Measurements from ENCODE around the gene TAF11L4. TPM values are rescaled to one million over a fixed set of nuclear protein-coding genes. Genes with fewer than 3 reads are reported as not detected.
"Not testable (repeated sequence)": the region's sequence is repeated elsewhere in the genome, so short reads cannot be mapped to it uniquely, and the experiment has no call there.

The TAF11L4 gene
- total and polyA plus RNA-seq, 3 experiments from 2014 or later: not detected

GRCh38 chr5:17526504-17526903, 4.9 kb downstream of the TAF11L4 start:
- CTCF ChIA-PET, POLR2A ChIA-PET: not testable (repeated sequence)

GRCh38 chr5:17528369-17528768, 6.8 kb downstream of the TAF11L4 start, which contains the start of gene TAF11L6:
TAF11L6 (plus strand) TSS chr5:17528669.
- H3K27me3 ChIP-seq (ENCODE audit: insufficient read depth, low read length, poor library complexity, severe bottlenecking); H3K9me3 Mint-ChIP-seq; H3K4me3 ChIP-seq (ENCODE audit: low read length); POLR2A ChIA-PET; H3K4me3 Mint-ChIP-seq; H3K36me3 Mint-ChIP-seq; H3K9me3 ChIP-seq (ENCODE audit: low read length); DNase-seq; H3K4me1 Mint-ChIP-seq; H3K27me3 Mint-ChIP-seq; CTCF ChIA-PET; H3K4me1 ChIP-seq (ENCODE audit: insufficient read depth, low read length); H3K27ac Mint-ChIP-seq; H3K27ac ChIP-seq (ENCODE audit: low read depth, low read length); H3K36me3 ChIP-seq (ENCODE audit: insufficient read depth, low read length): not testable (repeated sequence)

More at GRCh38 chr5:17526504-17526903, 4.9 kb downstream of the TAF11L4 start:
- H3K4me3 ChIP-seq (ENCODE audit: low read length); H3K36me3 Mint-ChIP-seq; H3K36me3 ChIP-seq (ENCODE audit: insufficient read depth, low read length); H3K4me1 Mint-ChIP-seq; H3K9me3 ChIP-seq (ENCODE audit: low read length); H3K27me3 ChIP-seq (ENCODE audit: insufficient read depth, low read length, poor library complexity, severe bottlenecking); H3K4me3 Mint-ChIP-seq; H3K27ac Mint-ChIP-seq; DNase-seq; H3K27me3 Mint-ChIP-seq; H3K9me3 Mint-ChIP-seq; H3K27ac ChIP-seq (ENCODE audit: low read depth, low read length); H3K4me1 ChIP-seq (ENCODE audit: insufficient read depth, low read length): not testable (repeated sequence)

Other genes starting within 250 kb of the TAF11L4 start
- gene TAF11L2, start 23.6 kb upstream of the TAF11L4 start, total RNA-seq: not detected
- gene TAF11L2, start 23.6 kb upstream of the TAF11L4 start, polyA plus RNA-seq: not detected
- not detected for gene TAF11L3, start 3.4 kb upstream of the TAF11L4 start, total RNA-seq
- not detected for gene TAF11L3, start 3.4 kb upstream of the TAF11L4 start, polyA plus RNA-seq
- gene TAF11L5, start 3.4 kb downstream of the TAF11L4 start, total RNA-seq: not detected
- gene TAF11L5, start 3.4 kb downstream of the TAF11L4 start, polyA plus RNA-seq: not detected
- gene TAF11L6, start 6.9 kb downstream of the TAF11L4 start, total RNA-seq: not detected
- not detected for gene TAF11L6, start 6.9 kb downstream of the TAF11L4 start, polyA plus RNA-seq
- gene TAF11L7, start 64.0 kb downstream of the TAF11L4 start, total RNA-seq: not detected
- not detected for gene TAF11L7, start 64.0 kb downstream of the TAF11L4 start, polyA plus RNA-seq
- gene TAF11L8, start 69.2 kb downstream of the TAF11L4 start, total RNA-seq: not detected
- gene TAF11L8, start 69.2 kb downstream of the TAF11L4 start, polyA plus RNA-seq: not detected
- gene TAF11L9, start 72.6 kb downstream of the TAF11L4 start, total RNA-seq: not detected
- gene TAF11L9, start 72.6 kb downstream of the TAF11L4 start, polyA plus RNA-seq: not detected
- gene TAF11L10, start 76.0 kb downstream of the TAF11L4 start, total RNA-seq: not detected
- gene TAF11L10, start 76.0 kb downstream of the TAF11L4 start, polyA plus RNA-seq: not detected
- not detected for gene TAF11L11, start 82.4 kb downstream of the TAF11L4 start, total RNA-seq
- not detected for gene TAF11L11, start 82.4 kb downstream of the TAF11L4 start, polyA plus RNA-seq
- not detected for gene TAF11L12, start 88.6 kb downstream of the TAF11L4 start, total RNA-seq
- not detected for gene TAF11L12, start 88.6 kb downstream of the TAF11L4 start, polyA plus RNA-seq
- gene TAF11L13, start 110.3 kb downstream of the TAF11L4 start, total RNA-seq: not detected
- gene TAF11L13, start 110.3 kb downstream of the TAF11L4 start, polyA plus RNA-seq: not detected
- not detected for gene TAF11L14, start 112.7 kb downstream of the TAF11L4 start, total RNA-seq
- gene TAF11L14, start 112.7 kb downstream of the TAF11L4 start, polyA plus RNA-seq: not detected

Data from CD8-positive, alpha-beta memory T cell (primary cell).